ENCODE measurements around the gene HTR7.

DNA sequence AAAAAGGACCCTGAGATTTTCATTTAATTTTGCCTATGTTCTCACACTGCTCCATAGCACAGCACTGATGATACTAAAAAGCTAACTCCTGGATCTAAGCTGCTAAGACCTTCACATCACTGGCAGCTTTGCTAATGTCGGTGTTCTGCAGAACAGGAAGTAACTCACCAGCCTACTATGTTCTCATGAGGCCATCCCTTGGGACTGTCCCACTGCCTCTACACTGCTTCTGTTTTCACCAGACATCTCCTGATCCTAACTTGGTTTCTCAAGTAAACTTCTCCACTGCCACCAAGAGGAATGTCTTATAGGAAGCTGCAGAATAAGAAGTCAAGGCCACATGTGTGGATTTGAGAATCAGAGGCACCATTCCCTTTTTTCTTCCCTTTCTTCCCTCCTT is 15.1 kb downstream of the HTR7 start:
- TF ChIP-seq, protein P1, sequence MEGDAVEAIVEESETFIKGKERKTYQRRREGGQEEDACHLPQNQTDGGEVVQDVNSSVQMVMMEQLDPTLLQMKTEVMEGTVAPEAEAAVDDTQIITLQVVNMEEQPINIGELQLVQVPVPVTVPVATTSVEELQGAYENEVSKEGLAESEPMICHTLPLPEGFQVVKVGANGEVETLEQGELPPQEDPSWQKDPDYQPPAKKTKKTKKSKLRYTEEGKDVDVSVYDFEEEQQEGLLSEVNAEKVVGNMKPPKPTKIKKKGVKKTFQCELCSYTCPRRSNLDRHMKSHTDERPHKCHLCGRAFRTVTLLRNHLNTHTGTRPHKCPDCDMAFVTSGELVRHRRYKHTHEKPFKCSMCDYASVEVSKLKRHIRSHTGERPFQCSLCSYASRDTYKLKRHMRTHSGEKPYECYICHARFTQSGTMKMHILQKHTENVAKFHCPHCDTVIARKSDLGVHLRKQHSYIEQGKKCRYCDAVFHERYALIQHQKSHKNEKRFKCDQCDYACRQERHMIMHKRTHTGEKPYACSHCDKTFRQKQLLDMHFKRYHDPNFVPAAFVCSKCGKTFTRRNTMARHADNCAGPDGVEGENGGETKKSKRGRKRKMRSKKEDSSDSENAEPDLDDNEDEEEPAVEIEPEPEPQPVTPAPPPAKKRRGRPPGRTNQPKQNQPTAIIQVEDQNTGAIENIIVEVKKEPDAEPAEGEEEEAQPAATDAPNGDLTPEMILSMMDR (IDR thresholded peaks at IDR 0.05): no peak
- no peak for TF ChIP-seq POLR2A (IDR thresholded peaks at IDR 0.05)
